Right lobe of liver (tissue), 6 donors: ENCODE data around the gene SRRM1. TPM values are rescaled to one million over a fixed set of nuclear protein-coding genes. Genes with fewer than 3 reads are reported as not detected.

Source experiments
- ATAC-seq, 4 donors: fragments of 200-7000 bp; cut with Tn5 transposase; one replicate each; pipeline ENCODE4 v1.9.1; 2020; ENCODE audit warnings: mild to moderate bottlenecking in 4 of 4, moderate library complexity in 4 of 4
- DNase-seq, 3 donors: peaks; one replicate each; pipeline ENCODE4 v3.0.0-alpha.2; 2020
- H3K27ac ChIP-seq, 3 donors: fragments of 200-600 bp; one replicate each; pipeline ENCODE4 v1.8.0; 2022
- H3K27me3 ChIP-seq, 2 donors: fragments of 200-600 bp; one replicate each; pipeline ENCODE4 v1.8.0; 2022
- H3K36me3 ChIP-seq, 4 donors: fragments of 200-600 bp; sonication (generic) in 1 of 4; one replicate each; pipeline versions ENCODE4 v1.5.1 to v1.8.0; 2017 to 2022; ENCODE audit warnings: control low read depth in 1 of 4
- H3K4me1 ChIP-seq, 4 donors: fragments of 200-600 bp; sonication (generic) in 1 of 4; one replicate each; pipeline versions ENCODE4 v1.5.1 to v1.8.0; 2017 to 2022; ENCODE audit warnings: control low read depth in 1 of 4
- H3K4me3 ChIP-seq, 3 donors: fragments of 200-600 bp; one replicate each; pipeline ENCODE4 v1.8.0; 2022
- H3K9me3 ChIP-seq, 4 donors: fragments of 200-600 bp; sonication (generic) in 1 of 4; one replicate each; pipeline versions ENCODE4 v1.5.1 to v1.8.0; 2017 to 2022; ENCODE audit warnings: control low read depth in 1 of 4
- POLR2A ChIP-seq: fragments of 450-650 bp; IDR thresholded peaks from one replicate; pipeline ENCODE4 v1.6.1; 2017; ENCODE audit warnings: antibody characterized with exemption, mild to moderate bottlenecking
- WGBS: methylation state at CpG from one replicate; pipeline ENCODE4 v1.1.6; 2018; ENCODE audit warnings: low coverage, low lambda C conversion rate; ENCODE audit not compliant: insufficient coverage; ENCODE audit errors: missing lambda C conversion rate; 5-methylcytosine and 5-hydroxymethylcytosine counted together
- intact Hi-C, 2 donors: fragments of 100-400 bp; cut with DNase I; formaldehyde crosslinking; loops; one replicate each; pipeline versions ENCODE4 v1.11.2 to v1.14.1; 2022
- total RNA-seq, 6 experiments: library from RNA; depleted of rRNA in 2 of 6; stranded (reverse); fragments of >200 nt in 2 of 6; fragmentation: NEBNext Ultra II Directional in 3 of 6; extraction: Animal tissue kit (Norgen Biotek cat#: 25700) in 3 of 6; gene quantifications; one replicate each; pipeline versions ENCODE4 v1.1.0 to v1.2.4, GENCODE V29; 2016 to 2023
- TF ChIP-seq, protein P1 (sequence below), 4 donors: fragments of 200-600 bp in 3 of 4; fragments of 450-650 bp in 1 of 4; IDR thresholded peaks; one replicate each; pipeline versions ENCODE4 v1.5.1 to v1.8.0; 2016 to 2022; ENCODE audit warnings: antibody characterized with exemption in 4 of 4, mild to moderate bottlenecking in 2 of 4
- donor health status: DM: no; HTN: yes; CAD: no.
- donor health status: DM: no; HTN: no; CAD: no.
- donor health status: DM: no; HTN: no; CAD: no.
- donor health status: DM: no; HTN: yes; CAD: no.
- donor health status: DM: no; HTN: yes; CAD: no.

The SRRM1 gene
- total RNA-seq, 6 experiments from 2014 or later: 41.1 to 52.0 (median 44.9) TPM

DNA sequence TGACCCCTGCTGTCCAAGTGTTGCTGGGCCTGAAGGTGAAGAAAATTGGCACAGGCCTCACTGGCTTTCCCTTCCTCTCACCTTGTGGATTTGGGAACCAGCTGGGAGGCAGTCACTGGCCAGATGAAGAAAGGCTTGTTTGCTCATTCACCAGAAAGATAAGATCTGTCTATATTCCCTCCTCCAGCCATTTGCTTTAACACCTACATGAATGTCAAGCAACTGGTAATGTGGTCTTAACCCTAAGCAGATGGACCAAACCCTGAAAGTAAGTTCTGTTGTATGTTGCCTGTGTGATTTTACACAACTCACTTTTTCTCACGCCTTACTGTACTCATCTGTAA lies 10.3 kb upstream of the SRRM1 start:
- intact Hi-C loops: loop anchor here in 1 of 2 donors (10.0 kb wide), 1 partner anchor 78 kb away; the partner anchor contains the start of gene NCMAP
- Histone ChIP-seq H3K4me1 (no peaks in the 10 kb centered on the region), H3K36me3 (no peaks in the 10 kb centered on the region), H3K4me3 (no peak overlapping the region), H3K27me3 (no peaks in the 10 kb centered on the region), H3K27ac (no peak overlapping the region), H3K9me3 (no peaks in the 10 kb centered on the region)
- DNase-seq (no peak), ATAC-seq (no peak)
- TF ChIP-seq, protein P1, sequence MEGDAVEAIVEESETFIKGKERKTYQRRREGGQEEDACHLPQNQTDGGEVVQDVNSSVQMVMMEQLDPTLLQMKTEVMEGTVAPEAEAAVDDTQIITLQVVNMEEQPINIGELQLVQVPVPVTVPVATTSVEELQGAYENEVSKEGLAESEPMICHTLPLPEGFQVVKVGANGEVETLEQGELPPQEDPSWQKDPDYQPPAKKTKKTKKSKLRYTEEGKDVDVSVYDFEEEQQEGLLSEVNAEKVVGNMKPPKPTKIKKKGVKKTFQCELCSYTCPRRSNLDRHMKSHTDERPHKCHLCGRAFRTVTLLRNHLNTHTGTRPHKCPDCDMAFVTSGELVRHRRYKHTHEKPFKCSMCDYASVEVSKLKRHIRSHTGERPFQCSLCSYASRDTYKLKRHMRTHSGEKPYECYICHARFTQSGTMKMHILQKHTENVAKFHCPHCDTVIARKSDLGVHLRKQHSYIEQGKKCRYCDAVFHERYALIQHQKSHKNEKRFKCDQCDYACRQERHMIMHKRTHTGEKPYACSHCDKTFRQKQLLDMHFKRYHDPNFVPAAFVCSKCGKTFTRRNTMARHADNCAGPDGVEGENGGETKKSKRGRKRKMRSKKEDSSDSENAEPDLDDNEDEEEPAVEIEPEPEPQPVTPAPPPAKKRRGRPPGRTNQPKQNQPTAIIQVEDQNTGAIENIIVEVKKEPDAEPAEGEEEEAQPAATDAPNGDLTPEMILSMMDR (IDR thresholded peaks at IDR 0.05): no peak
- TF ChIP-seq POLR2A: no peak
- 90% methylated on average over 1 of the region's 1 CpG for WGBS

DNA sequence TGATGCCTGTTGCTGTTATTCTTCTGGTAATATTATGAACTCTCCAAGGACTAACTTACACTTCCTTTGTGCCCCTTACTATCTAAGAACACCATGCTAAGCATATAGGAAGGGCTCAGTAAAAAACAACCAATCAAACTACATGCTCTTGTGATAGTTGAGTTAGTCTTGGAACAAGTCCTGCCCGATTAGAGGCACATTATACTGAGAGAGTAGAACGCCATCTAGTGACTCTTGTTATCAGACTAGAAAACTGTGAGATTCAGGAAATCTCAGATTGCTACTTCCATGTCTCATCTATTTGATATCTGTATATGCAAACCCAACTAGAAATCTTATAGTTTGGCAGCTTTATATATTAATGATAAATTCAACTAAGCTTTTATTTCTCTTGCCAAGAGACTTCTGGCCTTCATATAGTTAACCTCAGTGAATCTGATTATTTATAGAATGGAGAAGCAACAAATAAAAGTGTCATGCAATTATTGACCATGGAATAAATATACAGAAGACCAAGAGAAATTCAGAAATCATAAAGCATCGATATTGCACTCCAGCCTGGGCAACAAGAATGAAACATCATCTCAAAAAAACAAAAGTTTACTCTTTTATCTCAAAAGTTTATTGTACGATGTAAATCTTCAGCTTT lies 7.8 kb upstream of the SRRM1 start:
- ATAC-seq (peak; percentile 86 to 91 (median 88)), DNase-seq (no peak)
- WGBS: 17% methylated on average over 4 of the region's 4 CpGs
- no peak overlapping the region for H3K4me3 ChIP-seq
- no peak overlapping the region for H3K27ac ChIP-seq
- intact Hi-C loops: loop anchor here in 1 of 2 donors (10.0 kb wide), 1 partner anchor 81 kb away; the partner anchor contains the start of gene NCMAP
- H3K4me1 ChIP-seq: peaks cover 0 to 4% (median 0%) of the 10 kb centered on the region in 4 donors
- no peaks in the 10 kb centered on the region for H3K9me3 ChIP-seq
- TF ChIP-seq POLR2A: no peak
- TF ChIP-seq, protein P1 (IDR thresholded peaks at IDR 0.05): peak; percentile 59 to 72 (median 64)
- no peaks in the 10 kb centered on the region for H3K36me3 ChIP-seq
- no peaks in the 10 kb centered on the region for H3K27me3 ChIP-seq

DNA sequence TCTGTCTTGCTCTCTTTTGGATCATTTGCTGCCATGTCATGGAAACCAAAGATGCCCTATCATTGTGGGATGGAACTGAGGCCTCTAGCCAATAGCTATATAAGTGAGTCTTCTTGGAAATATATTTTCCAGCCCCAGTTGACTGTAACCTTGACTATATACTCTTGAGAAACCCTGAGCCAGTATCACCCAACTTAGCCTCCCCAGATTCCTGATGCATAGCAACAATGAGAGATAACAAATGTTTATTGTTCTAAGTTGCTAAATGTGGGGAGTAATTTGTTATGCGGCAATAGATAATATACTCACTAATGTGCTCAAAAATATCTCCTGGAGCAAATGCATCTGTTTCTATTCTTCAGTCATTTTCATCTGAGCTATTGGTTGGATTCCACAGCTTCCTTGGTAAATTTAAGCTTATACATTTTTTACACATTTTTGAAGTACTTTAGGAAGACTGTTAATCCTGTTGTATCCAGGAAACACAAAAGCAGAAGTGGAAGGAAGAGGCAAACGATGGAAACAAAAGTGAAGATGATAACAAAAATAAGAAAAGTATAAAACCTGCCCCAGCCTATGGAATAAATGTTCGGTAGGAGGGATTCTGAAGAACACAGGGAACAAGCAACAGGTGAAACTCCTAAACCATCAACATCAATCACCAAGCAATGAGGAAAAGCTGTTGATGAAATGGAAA lies 6.3 kb upstream of the SRRM1 start:
- peaks cover 0 to 12% (median 5%) of the 10 kb centered on the region in 4 donors for H3K4me1 ChIP-seq
- ATAC-seq (no peak), DNase-seq (no peak)
- no peak for TF ChIP-seq POLR2A
- TF ChIP-seq, protein P1 (IDR thresholded peaks at IDR 0.05): no peak
- H3K4me3 ChIP-seq: no peak overlapping the region
- 41% methylated on average over 3 of the region's 3 CpGs for WGBS
- no peak overlapping the region for H3K27ac ChIP-seq
- no peaks in the 10 kb centered on the region for H3K36me3 ChIP-seq
- no peaks in the 10 kb centered on the region for H3K27me3 ChIP-seq
- no peaks in the 10 kb centered on the region for H3K9me3 ChIP-seq
- intact Hi-C loops: loop anchor here in 1 of 2 donors (10.0 kb wide), 1 partner anchor 82 kb away; the partner anchor contains the start of gene NCMAP

DNA sequence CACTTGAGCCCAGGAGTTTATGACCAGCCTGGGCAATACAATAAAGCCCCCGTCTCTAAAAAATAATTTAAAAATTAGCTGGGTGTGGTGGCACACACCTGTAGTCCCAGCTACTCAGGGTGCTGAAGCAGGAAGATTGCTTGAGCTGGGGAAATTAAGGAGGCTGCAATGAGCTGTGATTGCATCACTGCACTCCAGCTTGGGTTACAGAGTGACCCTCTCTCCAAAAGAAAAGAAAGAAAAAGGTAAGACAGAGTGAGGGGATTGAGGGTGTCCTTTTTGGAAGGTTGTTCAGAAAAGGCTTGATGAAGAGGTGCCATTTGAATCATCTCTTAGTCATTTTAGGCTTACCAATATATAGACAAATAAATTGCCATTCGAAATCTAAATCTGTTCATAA lies 4.0 kb upstream of the SRRM1 start:
- no peak for TF ChIP-seq POLR2A
- TF ChIP-seq, protein P1 (IDR thresholded peaks at IDR 0.05): no peak
- Histone ChIP-seq H3K27ac (no peak overlapping the region), H3K4me3 (no peak overlapping the region), H3K36me3 (no peaks in the 10 kb centered on the region), H3K9me3 (no peaks in the 10 kb centered on the region), H3K4me1 (peaks cover 0 to 14% (median 6%) of the 10 kb centered on the region in 4 donors), H3K27me3 (no peaks in the 10 kb centered on the region)
- no peak for DNase-seq
- WGBS: 100% methylated on average over 2 of the region's 2 CpGs
- no peak for ATAC-seq
- intact Hi-C loops: loop anchor here in 1 of 2 donors (10.0 kb wide), 1 partner anchor 84 kb away; the partner anchor contains the start of gene NCMAP
